ENCODE data around the gene AK9.

The AK9 gene

DNA sequence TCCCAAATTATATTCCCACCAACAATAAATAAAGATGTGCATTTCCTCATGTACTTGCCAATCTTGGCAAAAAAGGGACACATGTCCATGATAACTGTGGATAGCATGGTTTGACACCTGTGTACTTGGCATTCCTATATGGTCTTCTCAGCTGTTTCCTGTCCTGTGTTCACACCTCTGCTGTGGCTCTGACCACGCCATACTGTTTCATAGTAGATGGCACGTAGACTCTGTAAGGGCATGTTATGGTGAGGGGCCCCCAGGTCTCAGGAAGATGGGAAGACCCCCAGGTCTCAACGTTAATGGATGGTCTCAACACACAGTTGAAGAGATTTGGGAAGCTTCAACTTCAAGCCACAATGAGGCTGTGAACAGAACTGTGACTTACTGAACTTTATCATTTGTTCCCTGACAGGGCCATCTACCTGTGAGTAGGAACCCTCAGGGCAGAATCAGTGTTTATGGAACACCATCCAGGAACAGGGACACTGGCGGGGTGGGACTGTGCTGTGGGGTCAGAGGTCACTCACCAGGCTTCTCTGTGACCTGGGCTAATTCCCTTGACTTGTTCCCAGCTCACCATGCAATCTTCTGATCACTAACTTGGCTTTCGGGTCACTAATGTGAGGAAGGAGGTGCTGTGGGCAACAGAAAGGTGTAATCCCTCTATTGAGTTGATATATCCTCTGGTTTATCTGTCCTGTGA lies 219.7 kb downstream of the AK9 start:
- TF ChIP-seq, protein P1, sequence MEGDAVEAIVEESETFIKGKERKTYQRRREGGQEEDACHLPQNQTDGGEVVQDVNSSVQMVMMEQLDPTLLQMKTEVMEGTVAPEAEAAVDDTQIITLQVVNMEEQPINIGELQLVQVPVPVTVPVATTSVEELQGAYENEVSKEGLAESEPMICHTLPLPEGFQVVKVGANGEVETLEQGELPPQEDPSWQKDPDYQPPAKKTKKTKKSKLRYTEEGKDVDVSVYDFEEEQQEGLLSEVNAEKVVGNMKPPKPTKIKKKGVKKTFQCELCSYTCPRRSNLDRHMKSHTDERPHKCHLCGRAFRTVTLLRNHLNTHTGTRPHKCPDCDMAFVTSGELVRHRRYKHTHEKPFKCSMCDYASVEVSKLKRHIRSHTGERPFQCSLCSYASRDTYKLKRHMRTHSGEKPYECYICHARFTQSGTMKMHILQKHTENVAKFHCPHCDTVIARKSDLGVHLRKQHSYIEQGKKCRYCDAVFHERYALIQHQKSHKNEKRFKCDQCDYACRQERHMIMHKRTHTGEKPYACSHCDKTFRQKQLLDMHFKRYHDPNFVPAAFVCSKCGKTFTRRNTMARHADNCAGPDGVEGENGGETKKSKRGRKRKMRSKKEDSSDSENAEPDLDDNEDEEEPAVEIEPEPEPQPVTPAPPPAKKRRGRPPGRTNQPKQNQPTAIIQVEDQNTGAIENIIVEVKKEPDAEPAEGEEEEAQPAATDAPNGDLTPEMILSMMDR (IDR thresholded peaks at IDR 0.05; ENCODE audit: borderline replicate concordance, extremely low read depth, low read length, poor library complexity, severe bottlenecking), result no peak
- no peak for TF ChIP-seq EZH2 (IDR thresholded peaks at IDR 0.05; ENCODE audit: borderline replicate concordance, low read depth, low read length, severe bottlenecking)
- peaks cover 1% of the 10 kb centered on the region for H3K4me1 ChIP-seq (ENCODE audit: insufficient read depth, low read length)
- H3K9ac ChIP-seq (ENCODE audit: low read depth, low read length), result no peak overlapping the region
- H3K27me3 ChIP-seq (ENCODE audit: insufficient read depth, low read length, poor library complexity), result no peaks in the 10 kb centered on the region
- no peak overlapping the region for H2AFZ ChIP-seq (ENCODE audit: low read depth, low read length)
- H3K9me3 ChIP-seq (ENCODE audit: insufficient read depth, low read length, severe bottlenecking), result no peaks in the 10 kb centered on the region
- ATAC-seq (ENCODE audit: insufficient read depth, low read depth) (no peak), DNase-seq (no peak)
- H3K79me2 ChIP-seq (ENCODE audit: insufficient read depth, low read length), result peaks cover 36% of the 10 kb centered on the region
- H3K27ac ChIP-seq (ENCODE audit: low read length), result no peak overlapping the region
- H3K36me3 ChIP-seq (ENCODE audit: insufficient read depth, low read length), result peaks cover 98% of the 10 kb centered on the region
- H4K20me1 ChIP-seq (ENCODE audit: insufficient read depth, low read length), result peaks cover 37% of the 10 kb centered on the region
- H3K4me3 ChIP-seq (ENCODE audit: low read depth in 1 of 2, low read length in 2 of 2), result no peak overlapping the region
- H3K4me2 ChIP-seq (ENCODE audit: insufficient read depth, low read length), result no peak overlapping the region

DNA sequence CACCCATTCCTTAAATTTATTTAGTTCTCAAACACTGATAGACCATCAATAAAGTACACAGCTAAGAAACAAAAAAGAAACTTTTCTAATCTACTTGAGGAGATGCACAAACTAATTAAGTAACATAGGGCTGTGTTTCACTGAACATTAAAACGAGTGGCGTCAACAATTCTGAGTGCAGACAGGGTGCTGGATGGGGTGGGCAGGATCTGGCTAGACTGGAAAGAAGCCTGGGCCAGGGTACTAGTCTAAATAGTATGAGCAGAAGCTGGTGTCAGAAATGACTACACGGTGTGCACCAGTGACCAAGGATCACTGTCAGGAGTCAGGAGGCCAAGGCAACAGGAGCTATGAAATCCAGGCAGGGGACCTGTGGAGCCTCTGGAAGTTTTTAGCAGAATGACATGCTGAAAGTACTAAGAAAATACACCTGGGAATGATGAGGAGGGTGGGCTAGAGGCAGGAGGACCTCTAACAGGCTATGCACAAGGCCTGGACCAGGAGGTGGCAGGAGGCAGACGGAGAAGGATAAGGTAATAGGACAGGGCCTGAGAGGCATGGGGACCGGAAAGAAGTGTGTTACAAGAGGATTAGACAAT lies 221.3 kb downstream of the AK9 start:
- H3K79me2 ChIP-seq (ENCODE audit: insufficient read depth, low read length), result peaks cover 29% of the 10 kb centered on the region; the same call in 1 of the 2 replicates

DNA sequence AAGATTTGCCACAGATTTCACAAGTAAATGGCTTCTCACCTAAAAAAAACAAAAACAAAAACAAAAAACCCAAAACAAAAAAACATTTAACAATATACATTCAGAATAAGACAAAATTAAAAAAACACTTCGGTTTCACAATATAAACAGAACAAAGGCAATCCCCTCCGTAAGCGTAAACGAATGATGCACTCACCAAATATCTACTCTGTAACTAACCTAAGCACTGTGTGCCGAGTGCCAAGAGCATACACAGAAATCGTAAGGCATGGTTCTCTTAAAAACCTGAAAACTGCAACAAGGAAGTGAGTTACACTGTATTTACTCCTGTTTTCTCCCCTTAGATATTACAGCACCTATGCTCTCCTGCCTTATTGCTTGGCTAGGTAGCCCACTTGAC lies 223.3 kb downstream of the AK9 start:
- DNase-seq (no peak), ATAC-seq (ENCODE audit: insufficient read depth, low read depth) (no peak)
- peaks cover 98% of the 10 kb centered on the region for H3K36me3 ChIP-seq (ENCODE audit: insufficient read depth, low read length)
- no peak overlapping the region for H2AFZ ChIP-seq (ENCODE audit: low read depth, low read length)
- H3K27me3 ChIP-seq (ENCODE audit: insufficient read depth, low read length, poor library complexity), result no peaks in the 10 kb centered on the region
- no peak overlapping the region for H3K4me2 ChIP-seq (ENCODE audit: insufficient read depth, low read length)
- no peak overlapping the region for H3K27ac ChIP-seq (ENCODE audit: low read length)
- peaks cover 19% of the 10 kb centered on the region; the same call in 1 of the 2 replicates for H3K79me2 ChIP-seq (ENCODE audit: insufficient read depth, low read length)
- peaks cover 33% of the 10 kb centered on the region for H4K20me1 ChIP-seq (ENCODE audit: insufficient read depth, low read length)
- no peaks in the 10 kb centered on the region for H3K4me1 ChIP-seq (ENCODE audit: insufficient read depth, low read length)
- no peak overlapping the region for H3K4me3 ChIP-seq (ENCODE audit: low read depth in 1 of 2, low read length in 2 of 2)
- no peak for TF ChIP-seq EZH2 (IDR thresholded peaks at IDR 0.05; ENCODE audit: borderline replicate concordance, low read depth, low read length, severe bottlenecking)
- TF ChIP-seq, protein P1 (IDR thresholded peaks at IDR 0.05; ENCODE audit: borderline replicate concordance, extremely low read depth, low read length, poor library complexity, severe bottlenecking), result no peak
- no peak overlapping the region for H3K9ac ChIP-seq (ENCODE audit: low read depth, low read length)
- H3K9me3 ChIP-seq (ENCODE audit: insufficient read depth, low read length, severe bottlenecking), result no peaks in the 10 kb centered on the region

More for the DNA sequence above, 221.3 kb downstream of the AK9 start:
- no peak for TF ChIP-seq EZH2 (IDR thresholded peaks at IDR 0.05; ENCODE audit: borderline replicate concordance, low read depth, low read length, severe bottlenecking)
- TF ChIP-seq, protein P1 (IDR thresholded peaks at IDR 0.05; ENCODE audit: borderline replicate concordance, extremely low read depth, low read length, poor library complexity, severe bottlenecking), result no peak
- no peak overlapping the region for H3K4me3 ChIP-seq (ENCODE audit: low read depth in 1 of 2, low read length in 2 of 2)
- no peak overlapping the region for H3K27ac ChIP-seq (ENCODE audit: low read length)
- no peaks in the 10 kb centered on the region for H3K27me3 ChIP-seq (ENCODE audit: insufficient read depth, low read length, poor library complexity)
- ATAC-seq (ENCODE audit: insufficient read depth, low read depth) (no peak), DNase-seq (no peak)
- no peak overlapping the region for H2AFZ ChIP-seq (ENCODE audit: low read depth, low read length)
- H3K36me3 ChIP-seq (ENCODE audit: insufficient read depth, low read length), result peaks cover 98% of the 10 kb centered on the region
- no peaks in the 10 kb centered on the region for H3K9me3 ChIP-seq (ENCODE audit: insufficient read depth, low read length, severe bottlenecking)
- peaks cover 35% of the 10 kb centered on the region for H4K20me1 ChIP-seq (ENCODE audit: insufficient read depth, low read length)
- no peak overlapping the region for H3K9ac ChIP-seq (ENCODE audit: low read depth, low read length)
- H3K4me2 ChIP-seq (ENCODE audit: insufficient read depth, low read length), result no peak overlapping the region
- no peaks in the 10 kb centered on the region for H3K4me1 ChIP-seq (ENCODE audit: insufficient read depth, low read length)

Data from DND-41 (cell line).